GM04503 (cell line): ENCODE data around the gene KLK12.
"Not testable (repeated sequence)": the region's sequence is repeated elsewhere in the genome, so short reads cannot be mapped to it uniquely, and the experiment has no call there.

ENCODE experiments used
- DNase-seq: peaks from one replicate; pipeline ENCODE4 v3.0.0-alpha.2; 2012; ENCODE audit warnings: low read depth

The KLK12 gene

DNA sequence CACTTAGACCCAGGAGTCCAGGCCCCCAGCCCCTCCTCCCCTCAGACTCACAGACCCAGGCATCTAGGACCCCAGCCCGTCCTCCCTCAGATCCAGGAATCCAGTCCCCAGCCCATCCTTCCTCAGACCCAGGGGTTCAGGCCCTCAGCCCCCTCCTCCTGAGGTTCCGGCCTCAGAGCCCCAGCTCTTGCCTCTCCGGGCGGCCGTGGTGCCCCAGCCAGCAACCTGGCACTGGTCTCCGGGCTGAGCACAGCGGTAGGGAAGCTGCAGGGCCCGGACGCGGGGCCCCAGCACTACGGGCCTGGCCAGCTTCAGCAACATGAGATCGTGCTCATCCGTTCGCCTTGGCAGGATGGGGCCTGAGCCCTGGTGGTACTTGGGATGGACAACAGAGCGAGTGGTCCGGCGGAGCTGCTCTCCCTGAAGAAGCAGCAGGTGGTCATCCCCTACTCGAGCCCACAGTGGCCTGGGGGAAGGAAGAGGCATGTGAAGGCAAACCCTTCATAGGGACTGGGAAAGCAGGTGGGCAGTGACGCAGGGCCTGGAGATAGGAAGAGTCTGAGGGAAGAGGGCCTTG is 19.0 kb downstream of the KLK12 start:
- DNase-seq: no peak

DNA sequence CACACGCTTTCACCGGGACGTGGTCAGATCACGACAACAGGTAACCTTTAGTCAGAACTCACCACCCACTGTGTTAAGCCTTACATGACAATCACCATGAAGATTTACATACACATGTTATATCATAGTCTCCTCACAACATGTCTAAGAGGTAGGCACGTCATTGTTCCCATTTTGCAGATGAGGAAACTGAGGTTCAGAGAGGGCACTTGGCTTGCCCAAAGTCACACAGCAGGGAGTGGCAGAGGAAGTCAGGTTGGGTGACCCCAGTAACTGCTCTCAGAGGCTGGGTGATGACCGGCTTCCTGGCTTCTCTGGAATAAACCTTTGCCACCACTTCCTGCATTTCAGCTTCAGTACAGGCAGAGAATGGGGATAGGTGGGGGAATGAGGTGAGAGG is 20.6 kb downstream of the KLK12 start:
- DNase-seq: no peak

DNA sequence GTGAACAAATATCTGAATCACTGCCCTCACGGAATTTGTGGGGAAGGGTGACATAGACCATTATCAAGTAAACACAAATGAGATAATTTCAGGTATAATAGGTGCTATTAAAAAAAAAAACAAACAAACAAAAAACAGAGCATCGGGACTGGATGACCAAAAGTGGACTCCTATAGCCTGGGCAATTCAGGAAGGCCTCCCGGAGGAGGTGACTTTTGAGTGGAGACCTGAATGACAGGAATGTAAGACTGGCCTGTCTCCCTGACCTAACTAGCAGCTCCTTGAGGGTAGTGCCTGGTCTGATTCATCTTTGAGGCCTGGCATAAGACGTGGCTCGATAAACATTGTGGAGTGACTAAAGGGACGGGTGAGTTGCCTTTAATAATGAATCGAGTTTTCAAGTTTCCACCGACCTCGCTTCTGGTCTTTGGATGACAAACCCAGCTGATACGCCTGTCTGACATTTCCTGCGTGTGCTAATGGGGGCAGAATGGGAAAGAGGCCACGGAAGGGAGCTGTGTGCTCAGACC is 22.1 kb downstream of the KLK12 start:
- no peak for DNase-seq

DNA sequence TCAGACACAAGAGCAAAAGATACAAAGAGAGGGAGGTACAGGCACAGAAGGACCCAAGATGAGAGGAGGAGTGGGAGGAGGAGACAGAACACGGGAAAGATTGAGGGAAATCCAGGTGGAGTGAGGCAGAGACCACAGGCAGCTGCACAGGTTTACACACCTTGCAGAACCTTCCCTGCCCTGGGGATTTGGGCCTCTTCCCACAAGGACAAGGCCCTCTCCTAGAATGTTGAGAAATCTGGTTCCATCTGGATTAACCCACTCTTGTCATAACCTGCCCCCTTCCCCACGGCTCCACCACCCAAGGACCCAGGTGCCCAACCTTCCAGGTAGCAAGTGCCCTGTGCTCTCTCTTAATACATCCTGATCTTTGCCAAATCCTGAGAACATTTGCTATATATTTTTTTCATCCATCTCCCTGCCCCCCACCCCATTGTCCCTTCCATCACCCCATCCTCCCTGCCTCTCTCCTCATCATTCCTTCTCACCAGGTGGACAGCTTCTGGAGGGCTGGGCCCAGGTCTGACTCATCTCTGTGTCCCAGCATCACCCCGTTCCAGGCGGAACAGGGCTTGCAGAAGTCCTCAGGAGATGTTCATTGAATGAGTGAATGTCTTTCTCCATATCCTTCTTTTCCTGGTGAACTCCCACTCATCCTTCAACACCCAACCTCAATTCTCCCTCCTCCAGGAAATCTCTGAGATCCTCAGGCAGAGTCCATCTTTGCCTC is 24.6 kb downstream of the KLK12 start:
- no peak for DNase-seq

DNA sequence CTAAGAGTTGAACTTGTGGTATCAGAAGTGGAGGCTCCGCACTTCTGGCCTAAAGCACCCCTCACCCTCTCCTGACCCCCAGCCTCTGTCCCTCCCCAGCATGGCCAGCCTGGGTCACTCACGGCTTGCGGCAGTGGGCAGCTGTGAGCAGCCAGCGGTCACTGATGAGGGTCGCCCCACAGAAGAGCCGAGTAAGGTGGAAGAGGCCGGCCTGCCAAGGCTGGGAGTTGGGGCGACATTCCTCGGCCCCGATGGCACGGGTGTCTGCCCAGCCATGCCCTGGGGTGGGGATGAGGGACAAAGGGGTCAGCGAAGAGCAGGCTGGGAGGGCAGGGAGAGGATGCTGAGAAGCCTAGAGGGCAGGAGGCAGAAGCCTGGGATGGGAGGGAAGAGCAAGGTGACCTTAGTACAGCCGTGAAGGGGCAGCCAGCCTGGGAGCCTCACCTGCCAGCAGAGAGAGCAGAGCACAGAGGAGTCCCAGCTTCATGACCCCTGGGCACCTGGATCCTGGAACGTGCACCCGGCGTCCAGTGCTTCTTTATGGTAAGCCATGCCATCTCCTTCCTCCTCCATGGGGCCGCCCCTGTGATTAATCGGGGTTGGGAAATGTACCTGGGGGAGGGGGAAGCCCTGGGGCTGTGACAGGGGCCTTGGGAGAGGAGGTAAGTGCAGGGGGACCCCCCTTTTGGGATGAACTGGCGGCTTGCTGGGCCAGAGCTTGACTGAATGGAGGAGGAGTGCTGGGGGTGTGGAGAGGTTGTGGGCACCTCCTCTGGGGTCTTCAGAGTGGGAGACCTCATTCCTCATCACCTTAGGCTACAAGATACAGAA is 25.5 kb downstream of the KLK12 start:
- no peak for DNase-seq

DNA sequence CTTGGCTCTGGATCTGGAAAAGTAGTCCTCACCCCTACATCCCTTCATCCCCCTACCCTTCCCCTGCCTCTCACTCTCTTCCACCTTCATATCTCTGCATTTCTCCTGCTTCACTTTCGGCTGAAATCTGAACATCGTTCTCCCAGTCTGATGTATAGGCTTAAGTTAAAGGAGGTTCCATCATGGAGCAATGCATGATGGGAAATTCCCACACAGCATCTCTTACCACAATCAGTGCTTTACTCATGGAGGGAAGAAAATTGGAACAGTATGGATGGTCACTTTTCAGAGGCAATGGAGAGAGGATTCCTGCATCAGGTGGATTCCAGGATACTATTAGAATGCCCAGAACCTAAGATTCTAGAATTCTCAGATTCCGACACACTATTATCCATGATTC is 27.3 kb downstream of the KLK12 start:
- no peak for DNase-seq

DNA sequence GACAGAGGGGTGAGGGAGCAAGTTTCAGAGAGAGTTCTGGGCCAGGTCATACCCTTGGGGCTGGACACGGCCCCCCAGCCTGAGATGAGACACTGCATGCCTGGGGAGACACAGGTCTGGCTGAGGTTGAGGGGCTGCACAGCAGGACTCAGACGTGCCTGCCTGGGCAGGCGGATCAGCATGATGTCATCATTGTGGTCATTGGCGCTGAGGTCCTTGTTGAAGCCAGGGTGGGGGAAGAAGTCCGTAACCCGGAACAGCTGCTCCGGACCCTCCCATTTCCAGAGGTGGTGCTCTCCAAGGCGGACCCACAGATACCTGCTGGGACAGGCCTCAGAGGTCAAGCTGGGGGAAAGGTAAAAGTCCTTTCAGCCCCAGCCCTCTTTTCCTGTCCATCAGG is 28.4 kb downstream of the KLK12 start:
- DNase-seq: no peak

DNA sequence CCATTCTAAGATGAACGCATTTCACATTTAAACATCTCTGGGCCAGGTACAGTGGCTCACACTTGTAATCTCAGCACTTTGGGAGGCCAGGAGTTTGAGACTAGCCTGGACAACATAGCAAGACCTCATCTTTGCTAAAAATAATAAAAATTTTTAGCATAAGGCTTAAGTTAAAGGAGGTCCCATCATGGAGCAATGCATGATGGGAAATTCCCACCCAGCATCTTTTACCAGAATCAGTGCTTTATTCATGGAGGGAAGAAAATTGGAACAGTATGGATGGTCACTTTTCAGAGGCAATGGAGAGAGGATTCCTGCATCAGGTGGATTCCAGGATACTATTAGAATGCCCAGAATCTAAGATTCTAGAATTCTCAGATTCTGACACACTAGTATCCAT is 29.6 kb downstream of the KLK12 start:
- DNase-seq: no peak

DNA sequence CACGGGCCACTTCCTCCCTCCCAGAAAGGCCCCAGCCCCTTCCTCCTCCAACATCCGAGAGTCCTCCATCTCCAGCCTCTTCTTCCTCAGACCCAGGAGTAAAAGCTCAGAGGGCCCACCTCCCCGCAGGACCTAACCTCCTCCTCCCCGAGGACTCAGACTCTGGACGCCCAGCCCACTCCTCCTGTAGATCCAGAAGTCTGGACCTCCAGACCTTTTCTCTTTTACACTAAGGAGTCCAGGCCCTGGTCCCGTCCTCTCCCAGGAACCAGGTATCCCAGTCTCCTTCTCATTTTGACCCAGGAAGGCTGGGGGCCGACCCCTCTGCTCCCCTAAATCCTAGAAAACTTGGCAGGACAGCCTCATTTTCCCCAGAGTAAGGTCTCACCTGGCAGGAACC is 31.5 kb downstream of the KLK12 start:
- DNase-seq: no peak

DNA sequence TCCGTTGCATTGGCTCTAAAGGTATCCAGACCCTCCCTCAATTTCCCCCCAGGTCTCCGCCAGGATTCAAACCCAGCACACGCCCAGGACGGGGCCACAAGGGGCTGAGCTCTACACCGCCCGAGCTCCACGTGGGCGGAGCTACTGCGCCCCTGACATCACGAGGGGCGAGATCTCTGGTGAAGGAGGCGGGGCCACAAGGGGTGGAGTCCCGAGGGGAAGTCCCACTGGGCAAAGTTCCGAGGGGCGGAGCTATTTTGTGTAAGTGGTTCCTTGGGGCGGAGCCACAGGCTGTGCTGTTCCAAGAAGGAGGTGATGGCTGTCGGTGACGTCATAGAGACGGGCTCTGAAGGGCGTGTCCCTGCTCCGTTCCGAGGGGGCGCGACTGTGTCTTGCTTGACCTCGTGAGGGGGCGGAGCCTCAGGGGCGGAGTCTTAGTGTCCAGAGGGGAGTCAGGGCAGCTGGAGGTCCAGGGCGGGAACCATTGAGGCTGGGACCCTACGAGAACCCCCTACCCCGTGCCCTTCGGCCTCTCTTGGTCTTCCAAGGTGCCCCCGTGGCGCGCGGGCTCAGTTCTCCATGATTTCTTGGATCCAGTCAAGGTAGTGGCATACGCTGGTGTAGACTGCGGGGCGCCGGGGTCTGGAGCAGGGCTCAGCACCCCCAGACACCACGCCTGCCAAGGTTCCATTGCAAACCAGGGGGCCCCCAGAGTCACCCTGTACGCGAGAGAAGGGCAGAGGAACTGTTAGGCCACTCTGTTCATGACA is 32.1 kb downstream of the KLK12 start:
- DNase-seq: no peak

DNA sequence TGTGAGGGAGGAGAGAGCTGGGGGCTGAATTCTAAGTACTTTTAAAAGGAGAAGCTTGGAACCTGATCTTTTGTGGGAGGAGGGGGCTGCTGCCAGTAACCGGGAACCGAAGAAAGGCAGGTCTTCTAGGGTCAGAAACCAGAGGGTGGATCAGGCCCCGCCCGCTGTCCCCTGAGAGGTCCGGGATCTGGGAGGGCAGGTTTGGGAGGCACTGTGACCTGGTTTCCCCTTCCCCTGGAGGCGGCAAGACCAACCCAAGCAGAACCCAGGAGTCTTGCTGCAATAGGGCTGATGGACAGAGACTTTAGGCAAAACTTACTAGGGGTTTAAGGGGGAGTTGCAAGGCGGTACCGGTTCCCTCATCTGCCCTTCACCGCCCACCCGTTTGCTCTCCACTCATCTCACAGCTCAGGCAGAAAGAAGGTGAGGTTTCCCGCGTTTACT is 32.7 kb downstream of the KLK12 start:
- DNase-seq: no peak

DNA sequence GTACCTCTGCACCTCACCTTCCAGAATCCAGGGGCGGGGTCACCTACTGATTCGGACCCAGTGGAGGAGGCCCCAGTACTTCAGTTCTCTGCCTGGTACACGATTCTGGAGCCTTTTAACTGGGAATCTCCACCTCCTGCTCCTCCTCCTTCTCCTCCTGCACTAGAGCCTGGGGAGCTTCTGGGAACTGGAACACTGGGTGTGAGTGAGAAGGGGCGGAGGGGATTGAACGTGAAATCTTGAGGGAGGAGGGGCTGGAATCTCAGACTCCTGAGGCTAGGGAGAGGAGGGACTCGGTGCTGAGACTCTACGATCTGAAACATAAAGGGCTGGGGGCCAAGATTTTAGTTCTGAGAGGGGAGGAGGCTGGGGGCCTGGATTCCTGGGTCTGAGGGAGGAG is 33.3 kb downstream of the KLK12 start, which contains the start of gene KLK8:
KLK8 (minus strand) TSS at position 90 of the 400 bp plus-strand sequence. CDS start 437 bp downstream, outside the sequence.
- DNase-seq: no peak

DNA sequence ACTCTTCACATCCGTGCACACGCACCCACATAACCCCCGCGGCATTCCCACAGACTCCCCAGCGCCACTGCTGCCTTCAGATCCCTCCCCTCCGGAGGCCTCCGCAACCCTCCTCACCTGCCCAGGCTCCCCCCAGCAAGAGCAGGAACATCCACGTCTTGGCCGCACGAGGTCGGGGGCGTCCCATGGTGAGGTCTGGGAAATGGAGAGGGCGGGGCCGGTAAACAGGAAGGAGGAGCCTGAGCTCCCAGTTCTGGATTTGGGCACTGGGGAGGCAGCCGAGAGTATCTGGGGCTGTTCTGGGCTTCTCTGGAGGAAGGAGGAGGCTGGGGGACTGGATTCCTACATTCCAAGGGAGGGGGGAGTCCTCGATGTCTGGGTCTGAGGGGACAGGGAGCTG is 33.8 kb downstream of the KLK12 start:
- DNase-seq: no peak

DNA sequence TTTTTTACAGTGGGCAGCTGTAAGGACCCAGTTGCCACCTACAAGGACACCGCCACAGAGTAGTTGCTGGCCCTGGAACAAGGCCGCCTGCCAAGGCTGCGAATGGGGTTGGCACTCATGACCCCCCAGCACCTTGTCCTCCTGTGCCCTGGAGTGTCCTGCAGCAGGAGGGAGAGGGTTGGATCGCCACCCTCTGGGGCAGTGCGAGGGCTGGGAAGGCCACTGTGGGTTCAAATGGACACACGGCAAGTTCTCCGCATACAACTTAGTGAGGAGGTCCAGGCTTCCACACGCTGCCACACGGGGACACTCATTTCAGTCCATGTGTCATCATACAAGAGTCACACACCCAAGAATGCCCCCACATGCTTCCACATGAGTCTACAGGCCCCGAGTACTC is 34.4 kb downstream of the KLK12 start:
- no peak for DNase-seq

DNA sequence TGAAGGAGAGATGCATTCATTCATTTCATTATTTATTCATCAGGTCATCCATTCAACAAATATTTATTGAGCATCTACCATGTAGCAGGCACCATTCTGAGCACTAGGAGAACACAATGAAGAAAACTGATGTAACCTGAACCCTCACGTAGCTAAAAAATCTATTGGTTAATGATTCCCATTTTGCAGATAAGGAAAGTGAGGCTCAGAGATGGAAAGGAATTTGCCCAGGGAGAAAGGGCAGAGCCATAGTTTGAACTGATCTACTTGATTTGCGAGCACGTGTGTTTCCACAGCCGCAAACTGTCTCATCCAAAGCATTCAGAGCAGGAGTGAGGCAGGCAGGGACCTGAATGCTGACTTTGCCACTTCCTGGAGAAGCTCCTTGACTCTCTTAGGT is 36.1 kb downstream of the KLK12 start:
- DNase-seq: no peak

DNA sequence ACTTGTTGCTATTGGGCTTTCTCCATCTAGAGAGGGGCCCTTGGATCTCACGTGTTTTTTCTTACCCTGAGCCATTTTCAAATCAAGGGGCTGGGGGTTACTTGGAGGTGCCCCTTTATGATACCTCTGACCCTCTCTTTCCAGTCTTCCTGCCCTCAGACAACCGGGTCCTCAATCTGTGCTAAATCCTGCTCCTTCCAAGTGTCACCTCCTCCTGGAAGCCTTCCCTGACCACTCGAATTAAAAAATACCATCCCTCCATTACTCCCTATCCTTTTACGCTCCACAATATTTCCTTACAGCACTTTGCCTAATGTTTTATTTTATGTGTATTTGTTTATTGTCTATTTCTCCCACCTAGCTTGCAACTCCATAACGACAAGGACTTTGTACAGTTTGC is 36.7 kb downstream of the KLK12 start:
- no peak for DNase-seq

DNA sequence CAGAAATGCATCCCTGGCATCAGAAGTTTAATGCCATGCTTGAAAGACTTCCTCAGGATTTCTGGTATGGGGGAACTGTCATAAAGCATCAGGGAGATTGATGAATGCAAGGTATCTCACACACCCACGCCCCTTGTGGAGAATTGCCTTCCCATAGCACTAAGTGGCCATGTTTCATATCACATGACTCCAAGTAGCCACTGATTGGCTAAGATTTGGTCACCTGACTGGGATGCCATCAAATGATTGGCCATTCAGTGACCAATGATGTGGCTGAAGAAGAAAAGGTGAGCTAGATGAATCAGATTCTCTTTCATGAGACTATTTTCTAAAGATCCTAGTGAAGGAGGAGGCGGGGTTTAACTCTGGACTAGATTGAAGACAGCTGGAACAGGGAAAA is 40.7 kb downstream of the KLK12 start:
- no peak for DNase-seq

DNA sequence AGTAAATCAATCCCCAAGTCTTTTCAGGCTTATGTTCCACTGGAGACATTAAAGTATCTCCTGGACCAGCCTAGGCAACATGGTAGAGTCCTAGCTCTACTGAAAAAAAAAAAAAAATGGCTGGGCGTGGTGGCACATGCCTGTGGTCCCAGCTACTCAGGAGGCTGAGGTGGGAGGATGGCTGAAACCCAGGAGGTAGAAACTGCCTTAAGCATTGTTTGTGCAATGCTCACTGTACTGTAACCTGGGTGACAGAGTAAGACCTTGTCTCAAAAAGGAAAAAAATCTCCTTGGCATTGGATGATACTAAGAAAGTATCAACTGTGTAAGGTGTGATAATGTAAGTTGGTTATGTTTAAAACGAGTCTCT is 42.2 kb downstream of the KLK12 start:
- DNase-seq: no peak

DNA sequence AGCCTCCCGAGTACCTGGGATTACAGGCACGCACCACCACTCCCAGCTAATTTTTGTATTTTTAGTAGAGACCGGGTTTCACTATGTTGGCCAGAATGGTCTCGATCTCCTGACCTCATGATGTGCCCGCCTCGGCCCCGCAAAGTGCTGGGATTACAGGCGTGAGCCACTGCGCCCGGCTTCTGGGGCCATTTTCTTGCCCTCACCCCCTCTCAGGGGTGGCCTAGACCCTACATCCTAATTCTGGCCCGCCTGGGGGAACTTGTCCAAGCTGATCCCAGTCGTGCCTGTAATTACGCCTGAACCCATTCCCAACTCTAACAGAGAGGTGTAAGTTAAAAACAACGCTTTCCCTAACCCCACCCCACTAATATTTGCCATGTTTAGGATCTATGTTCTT is 50.4 kb downstream of the KLK12 start:
- DNase-seq: not testable (repeated sequence)

DNA sequence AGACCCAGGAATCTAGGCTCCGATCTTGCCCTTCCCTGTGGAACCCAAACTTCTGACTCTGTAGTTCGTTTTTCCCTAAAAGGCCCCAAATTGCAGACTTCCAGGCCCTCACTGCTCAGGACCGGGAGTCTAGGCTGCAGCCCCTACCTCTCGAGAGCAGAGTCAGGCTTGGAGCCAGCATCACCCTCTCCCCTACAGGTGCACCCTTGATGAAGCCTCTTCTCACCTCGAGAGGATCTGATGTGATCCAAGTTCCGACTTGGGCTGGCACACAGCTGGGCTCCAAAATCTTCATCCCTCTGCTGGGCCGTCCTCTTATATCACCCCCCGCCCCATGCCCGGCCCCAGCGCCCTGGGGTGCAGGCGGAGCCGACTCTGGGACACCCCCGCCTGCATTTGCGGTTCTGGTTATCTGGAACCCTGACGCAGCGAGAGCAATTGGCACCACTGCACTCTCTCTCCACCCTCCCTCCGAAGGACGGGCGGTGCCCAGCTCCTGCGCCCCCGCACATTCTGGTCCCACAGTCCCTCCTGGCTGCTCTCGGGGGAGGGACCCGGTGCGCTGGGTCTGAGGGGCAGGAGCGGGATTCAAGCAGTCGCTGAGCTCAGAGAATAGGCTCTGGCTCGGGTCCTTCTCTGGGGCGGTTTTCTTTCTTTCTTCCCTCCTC is 51.0 kb downstream of the KLK12 start, which contains the start of gene KLK7:
KLK7 (minus strand) TSS at position 293 of the 668 bp plus-strand sequence. CDS start 1,518 bp downstream, outside the sequence.
- DNase-seq: no peak

DNA sequence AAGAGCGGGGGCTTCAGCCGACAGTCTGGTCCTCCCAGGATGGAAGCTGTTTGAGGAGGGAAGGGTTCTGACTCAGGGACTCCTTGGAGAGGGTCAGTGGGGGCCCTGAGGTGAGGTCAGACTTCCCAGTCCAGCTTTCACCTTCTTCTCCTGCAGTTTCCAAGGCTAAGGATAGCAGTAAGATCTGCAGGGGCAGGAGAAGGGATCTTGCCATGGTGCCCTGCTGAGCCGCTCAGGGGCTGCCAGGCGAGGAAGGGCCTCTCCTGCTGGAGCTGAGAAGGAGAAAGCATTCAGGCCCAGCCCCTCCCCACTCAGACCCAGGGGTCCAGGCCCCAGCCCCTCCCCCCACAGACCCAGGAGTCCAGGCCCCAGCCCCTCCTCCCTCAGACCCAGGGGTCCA is 52.6 kb downstream of the KLK12 start:
- DNase-seq: no peak
